ENCODE results near the gene ACTL6A.
"Not testable (repeated sequence)": the region's sequence is repeated elsewhere in the genome, so short reads cannot be mapped to it uniquely, and the experiment has no call there.

ACTL6A gene

DNA sequence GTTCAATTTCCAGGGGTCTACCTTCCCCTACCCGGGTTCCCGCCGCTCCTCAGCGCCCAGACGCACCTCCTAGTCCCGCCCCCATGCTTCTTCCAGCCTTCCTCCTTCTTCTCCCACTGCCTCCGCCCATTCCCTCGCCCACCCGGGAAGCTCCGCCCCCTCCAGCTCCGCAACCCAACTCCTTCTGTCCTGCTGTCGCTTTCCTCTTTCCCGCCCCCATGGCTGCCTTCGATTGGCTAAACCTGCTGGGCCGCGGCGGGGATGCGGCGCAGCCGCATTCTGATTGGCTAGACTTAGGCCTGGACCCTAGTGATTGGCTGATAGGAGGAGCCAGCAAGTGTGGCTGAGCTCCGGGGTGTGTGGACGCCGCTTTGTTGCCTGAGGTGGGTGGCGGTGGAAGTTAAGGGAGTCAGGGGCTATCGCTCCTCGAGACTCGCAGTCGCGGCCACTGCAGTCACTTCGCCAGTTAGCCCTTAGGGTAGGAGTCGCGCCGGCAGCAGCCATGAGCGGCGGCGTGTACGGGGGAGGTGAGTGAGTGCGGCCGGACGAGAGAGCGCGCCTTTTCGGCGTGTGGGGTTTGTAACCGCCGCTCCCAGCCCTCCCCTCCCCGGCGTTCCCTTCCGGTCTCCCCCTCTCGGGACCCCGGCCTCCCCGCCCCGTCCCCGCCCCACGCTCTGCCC is at the start of gene ACTL6A:
Gene ACTL6A, plus strand, starts transcription at position 336 of the 680 bp plus-strand sequence. Its CDS starts 167 bp downstream, at position 503.
- peak; percentile 98 to 99 for DNase-seq

DNA sequence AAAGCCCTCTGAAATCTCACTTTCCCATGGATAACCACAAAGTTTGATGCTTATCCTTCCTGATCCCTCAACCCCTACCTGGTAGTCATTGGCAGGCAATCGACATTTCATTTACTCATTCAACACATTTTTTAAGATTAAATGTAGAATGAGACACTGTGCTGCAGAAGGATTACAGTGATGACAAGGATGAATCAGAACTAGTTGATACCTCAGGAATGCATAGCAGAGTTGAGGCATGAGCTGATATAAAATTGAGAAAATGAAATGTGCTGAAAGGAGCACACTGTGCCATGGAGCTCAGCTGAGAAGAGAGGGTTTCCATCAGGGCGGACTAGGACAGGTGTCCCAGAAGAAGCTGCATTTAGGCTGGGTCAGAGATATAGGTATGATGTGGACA is 48.9 kb upstream of the ACTL6A start:
- DNase-seq = no peak

DNA sequence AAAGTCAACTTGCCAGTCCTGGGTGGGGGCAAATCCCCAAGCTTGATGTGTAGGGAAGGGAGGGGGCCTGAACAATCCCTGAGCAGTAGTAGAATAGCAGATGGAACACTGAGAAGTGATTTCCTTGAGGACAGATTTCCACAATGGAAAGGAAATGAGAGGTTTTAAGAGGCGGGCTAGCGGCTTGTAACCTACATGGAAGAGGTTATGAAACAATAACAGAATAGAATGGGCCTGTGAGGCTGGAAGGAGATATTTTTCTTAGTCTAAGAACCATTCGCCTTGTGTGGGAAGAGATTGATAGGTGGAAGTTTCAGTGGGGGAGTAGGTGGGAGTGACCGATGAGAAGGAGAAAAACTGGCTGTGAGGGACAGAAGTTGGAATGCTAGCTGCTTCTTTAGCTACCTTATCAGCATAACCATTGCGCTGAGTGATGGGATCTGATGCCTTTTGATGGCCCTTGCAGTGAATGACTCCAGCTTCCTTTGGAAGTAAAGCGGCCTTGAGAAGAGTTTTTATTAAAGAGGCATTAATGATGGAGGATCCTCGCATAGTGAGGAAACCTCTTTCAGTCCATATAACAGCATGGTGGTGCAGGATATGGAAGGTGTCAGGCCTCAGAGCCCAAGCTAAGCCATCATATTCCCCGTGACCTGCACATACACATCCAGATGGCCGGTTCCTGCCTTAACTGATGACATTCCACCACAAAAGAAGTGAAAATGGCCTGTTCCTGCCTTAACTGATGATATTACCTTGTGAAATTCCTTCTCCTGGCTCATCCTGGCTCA is 46.1 kb upstream of the ACTL6A start:
- not testable (repeated sequence) for DNase-seq

GRCh38 chr3:179526482-179526881 is 36.2 kb upstream of the ACTL6A start:
- DNase-seq = no peak

DNA sequence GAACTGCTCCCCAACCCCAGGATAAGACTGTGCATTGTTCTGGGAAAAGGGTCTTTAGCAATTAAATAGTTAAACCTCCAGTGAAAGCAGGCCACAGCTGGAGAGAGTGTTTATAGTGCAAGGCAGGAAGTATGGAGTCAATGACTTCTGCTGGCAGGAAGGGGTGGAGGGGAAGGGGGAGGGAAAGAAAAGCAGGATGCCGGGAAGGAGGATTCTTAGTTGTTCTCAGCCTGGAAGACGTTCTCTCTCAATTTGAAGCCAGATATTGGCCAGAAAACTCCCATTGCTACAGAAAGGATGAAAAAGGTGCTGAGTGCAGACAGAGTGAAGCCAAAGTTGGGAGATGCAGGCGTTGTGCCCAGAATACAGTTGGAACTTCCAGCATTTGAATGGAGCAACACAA is 35.7 kb upstream of the ACTL6A start:
- no peak for DNase-seq

DNA sequence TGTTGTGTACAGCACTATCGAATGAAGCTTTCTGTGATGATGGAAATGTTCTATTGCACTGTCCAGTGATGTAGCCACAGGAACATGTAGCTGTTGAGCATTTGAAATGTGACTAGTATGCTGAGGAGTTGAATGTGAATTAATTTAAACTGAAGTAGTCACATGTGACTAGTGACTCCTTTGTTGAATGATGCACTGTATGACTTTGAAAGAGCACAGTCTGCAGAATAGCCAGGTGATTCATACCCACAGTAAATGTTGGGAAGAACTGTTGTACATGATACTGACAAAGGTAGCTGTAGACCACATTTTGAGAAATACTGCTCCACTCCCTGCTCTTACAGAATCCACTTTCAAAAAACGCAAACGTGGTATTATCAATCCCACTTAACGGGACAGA is 34.0 kb upstream of the ACTL6A start:
- DNase-seq = no peak

DNA sequence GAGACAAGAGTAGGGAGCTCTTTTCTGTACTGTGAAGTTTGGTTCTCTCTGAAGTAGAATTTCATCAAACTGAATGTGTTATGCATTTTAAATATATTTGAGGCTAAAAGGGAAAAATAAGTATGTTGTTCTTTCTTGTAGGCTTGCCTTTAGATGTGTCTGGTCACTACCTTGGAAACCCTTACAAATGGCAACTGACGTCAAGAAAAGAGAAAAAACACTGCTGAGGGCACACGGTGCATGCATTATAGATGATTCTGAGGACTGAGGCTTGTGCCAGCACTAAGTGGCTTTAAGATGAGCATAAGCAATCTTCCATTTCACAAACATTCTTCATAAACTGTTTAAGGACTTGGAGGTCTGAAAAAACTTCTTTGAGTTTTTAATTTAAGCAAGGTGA is 31.1 kb upstream of the ACTL6A start:
- DNase-seq = no peak

DNA sequence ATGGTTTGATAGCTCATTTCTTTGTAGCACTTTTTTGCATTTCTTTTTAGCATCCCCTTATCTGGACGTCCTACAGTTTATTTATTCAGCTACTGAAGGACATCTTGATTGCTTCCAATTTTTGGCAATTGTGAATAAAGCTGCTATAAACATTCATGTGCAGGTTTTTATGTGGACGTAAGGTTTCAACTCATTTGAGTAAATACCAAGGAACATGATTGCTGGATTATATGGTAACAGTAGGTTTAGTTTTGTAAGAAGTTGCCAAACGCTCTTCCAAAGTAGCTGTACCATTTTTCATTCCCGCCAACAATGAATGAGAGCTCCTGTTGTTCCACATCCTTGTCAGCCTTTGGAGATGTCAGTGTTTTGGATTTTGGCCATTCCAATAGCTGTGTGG is 29.5 kb upstream of the ACTL6A start:
- no peak for DNase-seq

DNA sequence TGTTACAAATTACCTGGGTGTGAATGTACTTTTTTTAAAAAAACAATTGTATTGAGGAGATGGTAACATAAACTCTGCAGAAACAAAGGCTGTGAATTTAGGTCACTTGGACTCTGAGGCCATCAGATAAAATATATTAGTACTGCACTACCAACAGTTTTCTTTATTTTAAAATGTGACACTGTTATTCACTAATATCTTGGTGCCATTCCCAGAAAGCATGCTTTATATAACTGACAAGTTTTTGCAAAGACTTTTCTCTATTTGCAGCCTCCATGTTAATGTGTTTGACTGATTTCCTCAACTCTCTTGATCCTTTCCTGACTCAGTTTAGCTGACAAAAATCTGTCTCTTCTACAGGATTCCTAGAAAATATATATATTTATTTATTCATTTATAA is 26.5 kb upstream of the ACTL6A start:
- DNase-seq = no peak

- no peak for DNase-seq
Observed at GRCh38 chr3:179541094-179541493, 21.6 kb upstream of the ACTL6A start.

DNA sequence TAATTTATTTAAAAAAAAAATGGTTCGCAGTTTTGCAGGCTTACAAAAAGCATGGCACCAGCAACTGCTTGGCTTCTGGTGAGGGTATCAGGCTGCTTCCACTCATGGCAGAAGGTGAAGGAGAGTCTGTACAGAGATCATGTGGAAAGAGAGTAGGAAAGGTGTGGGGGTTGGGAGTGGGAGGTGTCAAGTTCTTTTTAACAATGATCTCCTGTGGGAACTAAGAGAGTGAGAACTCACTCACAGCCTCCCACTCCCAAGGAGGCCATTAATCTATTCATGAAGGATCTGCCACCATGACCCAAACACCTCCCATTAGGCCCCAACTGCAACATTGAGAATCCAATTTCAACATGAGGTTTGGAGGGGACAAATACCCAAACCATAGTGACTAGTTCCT is 21.1 kb upstream of the ACTL6A start:
- DNase-seq = no peak

DNA sequence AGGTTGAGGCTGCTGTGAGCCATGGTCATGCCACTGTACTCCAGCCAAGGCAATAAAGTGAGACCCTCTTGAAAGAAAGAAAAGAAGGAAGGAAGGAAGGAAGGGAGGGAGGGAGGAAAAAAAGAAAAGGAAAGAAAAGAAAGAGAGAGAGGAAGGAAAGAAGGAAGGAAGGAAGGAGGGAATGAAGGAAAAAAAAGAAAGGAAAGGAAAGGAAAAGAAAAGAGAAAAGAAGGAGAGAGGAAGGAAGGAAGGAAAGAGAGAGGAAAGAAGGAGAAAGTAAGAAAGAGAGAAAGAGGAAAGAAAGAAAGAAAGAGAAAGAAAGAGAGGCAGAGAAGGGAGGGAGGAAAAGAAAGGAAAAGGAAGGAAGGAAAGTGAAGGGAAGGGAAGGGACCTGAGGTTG is 20.4 kb upstream of the ACTL6A start:
- DNase-seq = no peak

- no peak for DNase-seq
Observed at GRCh38 chr3:179544981-179545645, 17.6 kb upstream of the ACTL6A start.

DNA sequence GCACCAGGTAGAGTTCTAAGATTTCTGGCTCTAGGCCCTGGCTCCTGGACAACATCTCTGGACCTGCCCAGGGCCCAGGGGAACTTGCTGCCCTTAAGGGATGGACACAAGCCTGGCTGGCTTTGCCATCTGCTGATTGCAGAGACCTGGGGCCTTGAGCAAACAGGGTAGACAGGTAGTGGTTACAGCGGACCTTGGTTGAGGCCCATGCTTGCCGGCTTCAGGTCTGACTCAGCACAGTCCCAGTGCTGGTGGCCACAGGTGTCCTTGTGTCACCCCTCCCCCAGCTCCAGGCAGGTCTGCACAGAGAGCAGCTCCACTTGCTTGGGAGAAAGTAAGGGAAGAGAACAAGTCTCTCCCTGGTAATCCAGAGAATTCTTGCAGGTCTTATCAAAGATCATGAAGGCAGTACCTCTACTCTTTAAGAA is 15.9 kb upstream of the ACTL6A start:
- DNase-seq = no peak

DNA sequence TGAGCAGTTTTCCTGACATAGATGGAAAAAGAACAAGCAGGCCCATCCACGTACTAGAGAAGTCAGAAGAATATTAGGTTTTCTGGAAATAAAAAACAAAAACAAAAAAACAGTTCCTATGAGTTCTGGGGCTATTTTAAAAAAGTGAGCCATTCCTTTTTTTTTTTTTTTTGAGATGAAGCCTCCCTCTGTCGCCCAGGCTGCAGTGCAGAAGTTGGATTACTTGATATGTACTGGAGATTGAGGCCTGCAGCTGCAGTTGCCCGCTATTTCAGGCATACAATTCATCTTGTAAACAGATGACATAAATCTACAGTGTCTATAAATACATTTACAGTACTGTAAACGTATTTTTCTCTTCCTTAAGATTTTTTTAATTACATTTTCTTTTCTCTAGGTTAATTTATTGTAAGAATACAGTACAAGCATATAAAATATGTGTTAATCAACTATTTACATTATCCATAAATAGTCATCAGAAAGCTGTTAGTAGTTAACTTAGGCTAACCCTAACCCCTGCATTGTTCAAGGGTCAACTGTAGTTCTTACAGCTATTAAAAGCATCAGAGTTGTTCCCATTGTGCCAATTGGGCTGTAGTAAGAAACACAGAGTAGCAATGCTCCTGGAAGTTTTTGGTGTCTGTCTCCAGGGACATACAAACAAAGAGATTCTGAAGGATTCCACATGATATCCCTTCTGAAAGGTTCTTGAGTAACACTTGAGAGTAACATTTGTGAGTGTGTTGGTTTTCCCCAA is 11.2 kb upstream of the ACTL6A start:
- no peak for DNase-seq

GRCh38 chr3:179558742-179559364 is 3.9 kb upstream of the ACTL6A start:
- DNase-seq = peak; percentile 22 to 23

GRCh38 chr3:179560791-179561190 is 1.9 kb upstream of the ACTL6A start:
- DNase-seq = no peak

GRCh38 chr3:179563271-179563783 is 601 bp downstream of the ACTL6A start:
- peak; percentile 58 to 61 for DNase-seq

GRCh38 chr3:179565496-179565895 is 2.8 kb downstream of the ACTL6A start:
- DNase-seq = no peak

GRCh38 chr3:179580992-179581391 is 18.3 kb downstream of the ACTL6A start:
- no peak for DNase-seq

DNA sequence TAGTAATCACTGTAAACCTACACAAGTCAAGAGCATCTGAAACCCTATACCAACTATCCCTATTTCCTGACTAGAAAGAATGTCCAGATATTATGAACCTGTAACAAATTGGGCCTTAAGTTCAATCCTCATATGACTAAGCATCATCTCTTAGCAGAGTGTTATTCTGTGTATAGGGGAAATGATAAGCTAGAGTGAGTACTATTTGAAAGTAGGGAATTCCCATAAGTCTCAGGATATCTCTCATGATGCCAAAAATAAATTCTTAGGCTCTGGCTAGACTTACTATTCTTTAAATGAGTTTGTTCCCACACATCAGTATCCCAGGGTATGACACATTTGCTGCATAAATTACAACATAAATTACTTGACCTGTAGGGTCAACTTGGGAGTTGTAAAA is 26.4 kb downstream of the ACTL6A start:
- no peak for DNase-seq

DNA sequence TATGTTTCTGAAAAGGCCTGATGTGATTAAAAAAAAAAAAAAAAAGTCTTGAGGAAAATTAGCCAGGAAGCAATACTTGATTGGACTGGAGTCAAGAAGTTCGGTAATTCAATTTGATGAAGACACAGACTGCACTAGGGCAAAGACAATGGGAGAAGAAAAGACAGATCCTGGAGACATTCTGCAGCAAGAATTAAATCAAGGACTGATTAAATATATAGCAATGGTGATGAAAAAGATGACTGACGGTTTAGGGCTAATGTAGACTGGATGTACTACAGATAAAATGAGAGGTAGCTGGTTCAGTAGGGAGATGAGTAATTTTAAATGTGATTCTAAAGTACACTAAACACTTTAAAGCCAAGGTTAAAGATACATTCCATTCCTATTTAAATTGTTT is 27.9 kb downstream of the ACTL6A start:
- DNase-seq = no peak
